Vagina (tissue), 2 donors: Measurements from ENCODE around the gene EMC10.

ENCODE experiments used
- CTCF ChIP-seq, 3 experiments: fragments of 450-650 bp in 2 of 3; fragments of 200-600 bp in 1 of 3; sonication (generic) in 1 of 3; IDR thresholded peaks; one replicate each; pipeline ENCODE4 v1.5.1; 2017 to 2019; ENCODE audit warnings: antibody characterized with exemption in 3 of 3, mild to moderate bottlenecking in 2 of 3, moderate library complexity in 2 of 3
- POLR2A ChIP-seq, 2 donors: fragments of 450-650 bp; IDR thresholded peaks; one replicate each; pipeline ENCODE4 v1.6.1; 2017; ENCODE audit warnings: antibody characterized with exemption in 2 of 2, mild to moderate bottlenecking in 2 of 2, moderate library complexity in 2 of 2

- TF ChIP-seq POLR2A (IDR thresholded peaks at IDR 0.05) (no peak), CTCF (IDR thresholded peaks at IDR 0.05) (no peak)
These were observed 527 bp upstream of the EMC10 start for GRCh38 chr19:50475736-50476223.
